8988T (cell line): Measurements from ENCODE around the gene OLIG1.

Source experiments
- DNase-seq: peaks from one replicate; pipeline ENCODE4 v3.0.0; 2011

OLIG1 gene

DNA sequence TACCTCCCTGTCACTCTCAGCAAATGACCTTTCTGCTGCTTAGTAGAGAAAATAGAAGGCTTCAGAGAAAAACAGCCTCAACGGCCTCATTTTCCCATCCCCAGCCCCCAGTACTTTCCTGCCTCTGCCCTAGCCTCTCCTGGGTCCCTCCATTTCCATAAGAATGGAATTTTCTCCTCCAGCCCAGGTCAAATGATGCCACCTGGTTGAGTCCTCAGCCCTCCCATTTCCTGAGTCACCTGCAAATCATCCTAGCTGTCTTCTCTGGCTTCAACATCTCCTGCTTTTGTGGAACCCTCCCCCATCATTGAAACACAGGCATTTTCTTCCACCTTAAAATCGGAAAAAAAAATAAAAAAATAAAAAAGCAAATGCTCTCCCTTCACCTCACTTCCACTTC, 35.1 kb downstream of the OLIG1 start:
- DNase-seq: no peak

DNA sequence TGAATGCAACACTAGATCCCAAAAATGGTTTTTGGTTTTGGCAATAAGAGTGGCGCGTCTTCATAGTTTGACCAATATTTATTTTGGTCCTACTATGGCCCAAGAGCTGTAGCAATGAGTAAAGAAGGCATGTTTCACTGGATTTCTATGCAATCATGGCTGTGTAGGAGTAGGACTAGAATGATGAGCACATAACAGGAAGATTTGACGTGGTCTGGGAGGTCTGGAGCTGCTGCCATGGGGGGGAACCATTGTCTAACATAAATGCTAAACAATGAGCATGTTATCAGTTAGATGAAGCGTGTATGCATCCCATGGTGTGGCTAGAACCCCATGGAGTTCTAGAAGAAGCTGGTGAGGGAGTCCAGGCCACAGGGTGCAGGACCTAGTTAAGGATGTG, 38.3 kb downstream of the OLIG1 start:
- DNase-seq: no peak

DNA sequence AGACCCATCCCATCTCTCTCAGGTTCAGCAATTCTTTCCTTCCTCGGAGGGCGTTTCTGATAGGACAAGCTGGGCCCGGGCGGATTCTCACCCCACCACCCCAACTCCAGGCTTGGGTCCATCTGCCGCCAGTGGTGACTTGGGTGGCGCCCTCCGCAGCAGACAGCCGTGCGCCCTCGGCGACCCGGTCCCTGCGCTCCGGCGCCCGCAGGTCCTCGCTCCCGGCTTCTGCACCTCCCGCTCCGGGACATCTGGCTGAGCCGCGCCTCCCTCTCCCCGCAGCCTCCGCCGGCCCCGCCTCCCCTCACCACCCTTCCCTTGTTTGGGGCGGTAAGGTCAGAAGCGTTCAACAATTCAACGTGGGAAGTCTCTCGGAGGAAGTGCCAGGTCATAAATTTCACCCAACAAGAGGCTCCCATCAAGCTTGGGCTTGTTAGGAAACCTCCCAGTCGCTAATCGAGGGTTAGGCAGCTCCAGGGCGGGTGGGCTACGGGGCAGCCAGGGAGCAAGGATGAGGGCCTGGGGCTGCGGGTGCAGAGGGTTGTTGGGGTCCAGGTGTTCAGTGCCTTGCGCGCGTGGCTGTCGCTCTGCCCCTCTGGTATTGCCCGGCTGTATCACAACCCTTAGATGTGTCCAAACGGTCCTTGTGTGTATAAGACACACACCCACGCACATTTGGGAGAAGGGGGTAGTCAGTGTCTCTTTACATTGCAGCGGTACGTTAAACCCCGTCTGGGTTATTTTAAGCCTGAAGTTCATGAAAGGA, 39.8 kb downstream of the OLIG1 start:
- DNase-seq: no peak

DNA sequence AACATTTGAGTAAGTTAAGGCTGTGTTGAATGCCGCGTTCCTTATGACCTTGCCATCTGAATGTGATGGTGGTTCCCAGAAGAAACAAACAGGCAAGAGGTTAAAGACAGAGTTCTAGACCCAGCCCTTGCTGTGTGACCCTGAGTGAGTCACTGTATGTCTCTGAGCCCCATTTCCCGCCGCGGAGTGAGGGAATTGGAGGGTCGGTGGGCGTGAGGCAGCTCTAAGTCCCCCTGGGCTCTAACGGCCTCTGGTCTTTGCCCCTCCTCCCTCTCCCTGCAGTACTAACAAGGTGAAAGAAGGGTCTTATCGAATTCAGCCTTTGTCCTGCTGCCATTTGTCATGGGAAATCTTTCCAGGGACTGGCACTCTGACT, 40.4 kb downstream of the OLIG1 start:
- no peak for DNase-seq

DNA sequence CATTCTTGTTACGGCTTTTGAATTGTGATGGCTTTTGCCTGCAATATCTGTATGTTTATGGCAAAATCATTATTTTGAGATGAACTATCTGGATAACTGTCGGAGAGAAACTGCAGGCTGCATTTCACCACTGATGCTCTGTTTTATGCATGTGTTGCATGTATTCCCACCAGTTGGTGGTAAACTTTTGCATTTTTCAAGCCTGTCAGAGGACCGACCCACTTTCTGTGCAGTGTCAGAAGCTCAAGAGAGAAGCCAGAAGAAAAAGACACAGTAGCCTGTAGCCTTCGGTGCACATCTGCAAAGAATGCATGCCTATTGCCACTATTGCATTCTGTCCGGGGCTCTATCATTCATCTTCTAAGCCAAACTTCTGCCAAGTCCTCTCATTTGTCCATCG, 41.6 kb downstream of the OLIG1 start:
- no peak for DNase-seq

DNA sequence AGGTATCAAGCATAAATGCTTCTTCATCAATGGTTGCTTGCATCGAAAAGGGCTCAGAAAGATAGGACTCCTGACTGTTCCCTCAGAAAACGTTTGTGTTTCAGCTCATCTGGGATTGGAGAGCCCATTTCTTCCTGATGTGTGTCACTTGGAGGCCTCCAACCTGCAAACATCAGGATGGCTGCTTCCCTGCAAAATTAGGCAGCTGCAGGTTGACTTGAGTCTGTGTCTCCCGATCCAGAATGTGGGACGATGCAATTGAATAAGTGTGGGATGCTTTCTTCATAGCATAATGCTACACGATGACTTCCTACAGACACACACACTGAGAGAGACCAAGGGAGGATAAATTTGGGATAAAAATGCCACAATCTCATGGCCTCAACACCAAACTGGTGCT, 42.2 kb downstream of the OLIG1 start:
- DNase-seq: no peak

DNA sequence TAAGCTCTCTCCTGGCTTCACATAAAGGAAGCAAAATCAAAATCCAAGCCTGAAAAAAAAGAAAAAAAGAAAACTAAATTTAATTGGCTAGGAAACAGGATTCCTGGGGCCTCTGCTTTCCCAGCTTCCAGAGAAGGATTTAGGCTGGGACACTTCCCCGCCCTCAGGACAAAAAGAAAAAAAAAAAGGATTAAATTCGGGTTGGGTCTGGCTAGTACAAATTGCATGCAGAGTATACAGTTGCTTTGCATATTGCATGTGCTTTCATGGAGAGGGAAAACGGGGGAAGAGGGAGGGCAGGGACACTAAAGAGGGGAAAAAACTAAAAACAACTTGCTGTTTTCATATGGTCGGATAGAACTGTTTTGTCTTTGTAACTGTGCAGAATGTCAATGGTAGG, 42.7 kb downstream of the OLIG1 start:
- no peak for DNase-seq

DNA sequence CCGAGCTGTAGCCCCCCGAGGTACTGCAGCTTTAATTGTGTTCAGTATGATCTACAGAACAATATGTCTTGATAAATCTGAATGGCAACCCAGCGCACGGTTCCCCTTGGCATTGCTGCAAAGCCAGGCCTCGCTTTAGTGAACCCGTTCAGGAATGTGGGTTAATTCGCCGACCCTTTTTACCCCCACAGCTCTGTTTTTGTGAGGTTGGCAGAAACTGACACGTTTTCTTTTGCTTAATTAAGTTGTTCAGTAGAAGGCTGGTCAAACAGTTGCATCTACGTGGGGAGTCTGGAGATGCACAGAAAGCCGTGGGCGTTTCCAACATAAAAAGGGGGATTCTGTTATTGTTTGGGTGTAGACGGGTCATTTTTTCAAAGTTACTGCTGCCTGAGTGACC, 43.2 kb downstream of the OLIG1 start:
- no peak for DNase-seq

DNA sequence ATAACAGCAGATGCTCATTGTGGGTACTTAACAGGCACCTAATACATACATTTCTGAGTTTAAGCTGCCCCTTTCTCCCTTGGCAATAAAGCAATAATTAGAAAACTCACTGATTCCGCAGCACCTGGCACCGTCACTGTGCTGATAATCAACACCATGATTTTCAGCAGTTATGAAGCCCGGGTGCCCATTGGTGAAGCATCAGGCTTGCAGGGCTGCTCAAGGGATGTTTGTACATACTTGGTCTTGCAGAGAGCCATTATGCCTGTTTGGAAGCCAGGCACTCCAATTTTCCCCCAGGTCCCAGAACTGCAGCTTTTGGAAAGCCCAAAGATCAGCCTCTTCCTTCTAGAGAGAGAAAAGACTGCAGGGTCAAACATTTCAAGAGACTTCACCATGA, 44.3 kb downstream of the OLIG1 start:
- no peak for DNase-seq

DNA sequence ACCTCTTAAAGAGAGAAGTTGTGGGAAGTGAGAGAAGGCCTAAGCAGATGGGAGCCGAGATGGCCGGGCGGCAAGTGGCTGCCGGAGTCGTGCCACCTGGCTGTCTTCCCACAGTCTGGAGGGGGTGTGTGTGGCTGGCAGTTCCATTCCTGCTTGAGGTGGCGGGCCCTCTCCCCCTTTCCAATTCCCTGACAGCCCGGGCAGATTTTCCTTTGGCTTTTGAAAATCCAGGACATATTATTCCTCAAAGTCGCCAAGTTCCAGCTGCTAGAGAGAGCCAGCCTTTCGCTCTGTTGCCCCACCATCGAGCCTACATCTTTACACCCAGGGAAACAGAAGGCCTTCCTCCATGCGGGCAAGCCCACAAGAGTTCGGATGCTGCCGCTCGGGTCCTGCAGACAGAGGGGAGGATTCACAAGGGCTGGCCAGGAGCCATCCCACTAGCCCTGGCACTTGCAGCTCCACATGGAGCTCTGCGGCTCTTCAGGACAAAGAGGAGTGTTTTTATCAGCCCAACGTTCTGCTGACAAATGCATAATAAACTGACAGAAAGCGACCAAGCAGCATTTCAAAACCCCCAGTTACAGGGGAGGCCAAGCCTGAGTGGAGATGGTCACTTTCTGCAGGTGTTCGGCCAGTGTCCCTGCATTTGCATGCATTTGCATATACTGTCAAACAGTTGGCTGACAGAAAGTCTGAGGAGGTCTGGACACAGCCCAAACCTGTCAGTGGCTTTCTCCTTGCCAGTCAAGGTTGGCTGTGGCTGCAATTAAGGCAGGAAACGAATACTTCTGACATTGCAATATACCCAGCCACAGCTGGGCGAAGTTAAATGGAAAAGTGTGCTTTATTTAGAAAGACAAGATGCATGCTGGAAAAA, 45.9 kb downstream of the OLIG1 start:
- DNase-seq: no peak

DNA sequence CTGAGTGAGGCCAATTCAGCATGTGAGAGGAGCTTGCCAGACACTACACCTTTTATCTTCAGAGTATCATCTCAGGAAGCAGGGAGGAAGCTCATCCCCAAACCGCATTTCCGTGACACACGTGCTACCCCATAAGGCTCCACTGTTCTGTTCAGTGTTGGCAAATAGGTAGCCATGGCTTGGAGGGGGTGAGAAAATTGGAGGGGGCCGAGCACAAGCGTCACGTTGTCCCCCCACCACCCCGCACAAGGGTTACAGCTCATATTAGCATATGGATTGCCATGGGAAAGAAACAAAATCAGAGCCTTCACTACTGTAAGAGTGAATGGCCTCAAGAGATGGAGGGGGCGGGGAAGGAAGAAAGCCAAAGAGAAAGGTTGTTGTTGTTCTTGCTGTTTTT, 46.7 kb downstream of the OLIG1 start:
- DNase-seq: no peak

DNA sequence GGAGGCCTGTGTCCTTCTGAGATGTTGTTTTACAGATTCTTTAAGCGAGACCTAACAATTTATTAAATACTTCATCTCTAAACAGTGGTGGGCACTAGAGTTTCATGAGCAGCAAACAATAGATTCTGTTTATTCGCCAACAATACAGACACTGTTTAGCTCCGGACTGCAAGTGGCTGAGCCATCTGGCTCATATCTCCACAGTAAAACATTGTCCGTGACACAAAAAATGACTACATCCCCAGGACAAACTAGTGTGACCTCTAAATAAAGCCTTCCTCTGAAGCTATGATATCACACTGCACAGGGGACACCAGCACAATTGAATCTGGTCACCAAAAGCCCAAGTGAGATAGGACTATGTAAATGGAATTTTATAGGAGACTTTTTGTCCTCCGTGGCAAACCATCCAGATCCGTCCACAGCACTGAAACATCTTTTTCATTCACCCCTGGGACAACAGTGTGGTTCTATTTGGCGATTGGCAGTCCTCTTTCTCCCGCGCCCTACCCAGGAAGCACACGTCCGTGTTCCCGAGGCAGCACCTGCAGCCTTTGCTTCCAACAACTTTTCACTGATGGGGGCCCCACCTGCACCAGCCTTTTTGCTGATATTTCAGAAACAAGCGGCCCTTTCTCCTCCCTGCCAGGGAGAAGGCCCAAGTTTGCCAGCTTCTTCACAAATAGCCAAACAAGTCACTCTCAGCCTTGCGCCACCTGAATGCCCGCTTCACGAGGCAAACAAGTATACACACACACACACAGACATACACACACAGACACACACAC, 47.4 kb downstream of the OLIG1 start:
- no peak for DNase-seq
